Left renal cortex interstitium (tissue), 4 donors: ENCODE measurements around the gene MBNL1. TPM values are rescaled to one million over a fixed set of nuclear protein-coding genes. Genes with fewer than 3 reads are reported as not detected.
"Not testable (repeated sequence)": the region's sequence is repeated elsewhere in the genome, so short reads cannot be mapped to it uniquely, and the experiment has no call there.

Experiments
- DNase-seq, 4 donors: peaks; one replicate each; pipeline ENCODE4 v3.0.0-alpha.2; 2013; ENCODE audit warnings: low read depth in 4 of 4, low spot score in 2 of 4, missing footprints in 1 of 4
- polyA plus RNA-seq, 4 donors: library from polyadenylated mRNA; unstranded; fragments of 120-200 nt; gene quantifications; one replicate each; pipeline ENCODE4 v1.2.1, GENCODE V29; 2013; ENCODE audit not compliant: insufficient read length in 4 of 4

Gene MBNL1
- polyA plus RNA-seq, 4 donors: 47.8 to 55.1 (median 51.4) TPM

- no peak for DNase-seq
Measured at GRCh38 chr3:152434142-152434541, 165.4 kb downstream of the MBNL1 start.

DNA sequence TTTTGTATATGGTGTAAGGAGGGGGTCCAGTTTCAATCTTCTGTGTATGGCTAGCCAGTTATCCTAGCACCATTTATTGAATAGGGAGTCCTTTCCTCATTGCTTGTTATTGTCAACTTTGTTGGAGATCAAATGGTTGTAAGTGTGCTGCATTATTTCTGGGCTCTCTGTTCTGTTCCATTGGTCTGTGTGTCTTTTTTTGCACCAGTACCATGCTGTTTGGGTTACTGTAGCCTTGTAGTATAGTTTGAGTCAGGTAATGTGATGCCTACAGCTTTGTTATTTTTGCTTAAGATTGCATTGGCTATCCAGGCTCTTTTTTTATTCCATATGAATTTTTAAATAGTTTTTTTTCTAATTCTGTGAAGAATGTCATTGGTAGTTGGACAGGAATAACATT is 166.5 kb downstream of the MBNL1 start:
- not testable (repeated sequence) for DNase-seq

DNA sequence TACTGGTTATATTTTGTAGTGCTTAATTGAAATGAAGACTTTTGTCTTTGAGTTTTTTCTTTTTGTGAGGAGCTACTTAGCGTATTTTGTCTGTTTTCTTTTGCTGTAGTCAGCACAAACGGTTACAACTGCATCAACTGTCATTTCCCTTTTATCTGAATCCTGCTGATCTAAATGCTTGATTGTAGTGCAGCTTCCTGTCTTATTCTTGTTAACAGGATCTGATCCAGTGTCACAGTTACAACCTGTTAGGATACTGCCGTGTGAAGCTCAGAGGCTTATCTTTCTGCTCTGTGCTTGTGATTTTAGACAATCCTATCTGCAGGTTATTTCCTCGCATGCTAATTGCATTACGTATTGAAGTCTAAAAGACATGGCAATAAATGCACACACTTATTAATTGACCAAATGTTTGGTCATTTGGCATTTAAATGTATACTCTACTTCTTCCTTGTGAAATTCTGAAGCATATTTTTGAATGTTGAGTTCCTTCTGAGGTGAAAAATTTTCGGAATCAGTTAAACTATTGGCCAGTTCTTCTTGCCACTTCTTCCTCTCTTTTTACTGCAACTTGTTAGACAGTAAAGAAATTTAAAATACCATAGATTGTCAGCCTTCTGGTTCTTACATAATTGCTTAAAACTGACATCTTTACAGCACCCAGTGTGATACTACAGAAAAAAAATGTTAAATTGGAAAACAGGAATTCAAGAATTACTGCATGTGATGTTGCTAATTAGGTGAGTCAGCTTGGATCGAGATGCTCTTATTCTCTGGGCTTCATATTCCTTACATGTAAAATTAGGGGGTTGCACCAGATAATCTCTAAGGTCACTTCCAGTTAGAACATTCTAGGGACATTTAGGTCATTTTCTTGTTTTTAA is 168.2 kb downstream of the MBNL1 start:
- no peak for DNase-seq

DNA sequence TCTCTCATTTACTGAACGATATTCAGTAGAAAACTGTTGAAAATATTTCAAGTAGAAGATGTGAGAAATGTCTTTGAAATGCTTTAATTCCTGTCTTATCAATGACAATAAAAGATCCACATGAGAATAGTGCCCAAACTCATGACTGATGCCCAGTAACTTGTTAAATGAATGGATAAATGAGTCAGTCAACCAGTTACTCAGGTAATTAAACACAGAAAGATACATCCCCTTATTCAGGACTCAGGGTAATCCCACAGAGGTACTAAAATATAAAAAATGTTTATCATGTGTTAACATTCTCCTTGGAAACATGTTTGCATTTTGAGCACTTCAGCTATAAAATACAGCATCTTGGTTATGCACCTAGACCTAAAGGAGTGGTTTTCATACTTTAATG is 169.5 kb downstream of the MBNL1 start:
- no peak for DNase-seq

GRCh38 chr3:152438706-152439105 is 170.0 kb downstream of the MBNL1 start:
- no peak for DNase-seq

GRCh38 chr3:152440243-152440642 is 171.5 kb downstream of the MBNL1 start:
- DNase-seq: not testable (repeated sequence)

DNA sequence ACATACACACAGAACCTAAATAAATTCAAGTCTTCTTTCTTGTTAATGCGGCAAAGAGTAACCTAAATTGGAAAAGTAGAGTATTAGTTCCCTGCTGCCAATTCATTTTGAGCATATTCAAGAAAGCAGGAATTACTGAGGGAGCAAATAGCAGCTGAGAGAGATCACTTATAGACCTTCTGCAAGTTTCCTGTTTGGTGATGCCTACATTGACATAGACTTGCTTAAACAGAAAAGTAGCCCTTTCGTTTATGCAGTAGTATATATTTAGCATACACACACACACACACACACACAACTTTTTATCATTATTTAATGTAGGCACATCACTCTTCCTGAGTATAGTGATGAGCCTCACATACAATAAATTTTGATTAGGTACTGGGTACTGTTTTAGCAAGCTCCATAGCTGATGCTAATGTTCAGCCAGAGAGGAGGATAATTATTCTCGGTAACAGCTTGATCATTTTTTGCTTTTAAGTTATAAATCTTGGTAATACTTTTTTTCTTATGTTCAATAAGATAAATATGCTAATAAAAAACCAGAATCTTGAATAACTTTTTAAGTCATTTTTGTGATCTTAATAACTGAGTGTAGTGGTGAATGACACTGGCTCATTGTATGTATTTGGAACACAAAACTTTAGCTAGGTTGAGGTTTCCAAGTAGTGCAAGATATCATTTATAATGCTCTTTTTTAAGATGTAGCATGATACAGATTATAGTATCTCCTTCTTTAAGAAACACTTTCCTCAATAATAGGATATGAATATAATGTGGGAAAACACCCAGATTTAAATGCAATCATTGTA is 174.7 kb downstream of the MBNL1 start:
- no peak for DNase-seq

GRCh38 chr3:152444029-152444641 is 175.4 kb downstream of the MBNL1 start:
- DNase-seq: peak; percentile 9 to 25 (median 20)

DNA sequence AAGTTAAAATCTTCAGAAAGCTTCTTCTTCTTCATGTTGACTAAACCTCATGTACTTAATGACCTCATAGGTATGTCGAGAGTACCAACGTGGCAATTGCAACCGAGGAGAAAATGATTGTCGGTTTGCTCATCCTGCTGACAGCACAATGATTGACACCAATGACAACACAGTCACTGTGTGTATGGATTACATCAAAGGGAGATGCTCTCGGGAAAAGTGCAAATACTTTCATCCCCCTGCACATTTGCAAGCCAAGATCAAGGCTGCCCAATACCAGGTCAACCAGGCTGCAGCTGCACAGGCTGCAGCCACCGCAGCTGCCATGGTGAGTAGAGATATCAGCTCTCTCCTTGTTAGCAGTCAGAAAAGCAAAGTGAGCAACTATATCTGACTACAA is 176.5 kb downstream of the MBNL1 start:
- DNase-seq: no peak

- DNase-seq: no peak
Measured at GRCh38 chr3:152446495-152446894, 177.8 kb downstream of the MBNL1 start.

GRCh38 chr3:152447511-152447910 is 178.8 kb downstream of the MBNL1 start:
- DNase-seq: no peak

- DNase-seq: no peak
Measured at GRCh38 chr3:152448091-152448490, 179.4 kb downstream of the MBNL1 start.

GRCh38 chr3:152452318-152452717 is 183.6 kb downstream of the MBNL1 start:
- no peak for DNase-seq

- no peak for DNase-seq
Measured at GRCh38 chr3:152454076-152454875, 185.5 kb downstream of the MBNL1 start.

- DNase-seq: no peak
Measured at GRCh38 chr3:152455989-152456388, 187.3 kb downstream of the MBNL1 start.

GRCh38 chr3:152457500-152458375 is 189.0 kb downstream of the MBNL1 start:
- DNase-seq: no peak

DNA sequence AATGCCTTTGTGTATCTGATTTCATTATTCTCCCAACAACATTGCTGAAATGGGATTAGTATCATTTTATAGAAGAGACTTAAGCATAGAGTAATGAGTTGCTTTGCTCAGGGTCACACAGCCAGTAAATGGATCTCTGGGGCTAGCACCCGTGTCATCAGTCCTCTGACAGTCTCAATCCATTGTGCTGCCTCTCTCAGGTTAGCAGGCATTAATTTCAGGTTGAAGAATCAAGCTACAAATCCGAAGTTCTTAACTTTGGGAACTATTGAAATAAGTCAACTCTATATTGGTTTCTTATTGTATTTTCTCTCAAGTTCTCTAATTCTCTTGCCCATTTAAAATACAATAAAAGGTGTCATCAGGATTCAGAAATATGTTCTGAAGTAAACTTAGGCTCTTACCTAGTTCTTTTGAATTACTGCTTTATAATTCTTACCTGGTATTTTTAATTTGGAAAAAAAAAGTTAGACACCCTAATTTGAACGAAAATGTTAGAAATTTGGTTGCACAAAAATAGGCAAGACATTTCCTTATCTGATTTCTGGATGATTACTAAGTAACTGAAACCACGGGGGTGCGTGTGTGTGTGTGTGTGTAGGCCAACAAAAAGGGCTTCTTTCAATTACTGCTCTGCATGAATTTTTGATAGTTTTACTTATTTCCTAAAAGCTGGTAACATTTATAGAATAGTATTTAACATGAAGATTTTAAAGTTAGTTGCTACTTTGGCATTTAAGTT is 189.8 kb downstream of the MBNL1 start:
- DNase-seq: no peak

GRCh38 chr3:152459118-152459515 is 190.4 kb downstream of the MBNL1 start:
- DNase-seq: no peak

- no peak for DNase-seq
Measured at GRCh38 chr3:152459572-152459971, 190.8 kb downstream of the MBNL1 start.
